H1 (cell line): Measurements from ENCODE around the gene ERICH3. TPM values are rescaled to one million over a fixed set of nuclear protein-coding genes. Genes with fewer than 3 reads are reported as not detected.

Experiments
- EGR1 ChIP-seq: IDR thresholded peaks from 2 replicates; pipeline ENCODE4 v1.6.1; 2011; ENCODE audit warnings: low read depth, low read length, borderline replicate concordance
- JUN ChIP-seq: IDR thresholded peaks from 2 replicates; pipeline ENCODE4 v1.6.1; 2011; ENCODE audit warnings: low read depth, mild to moderate bottlenecking, improper control_type of control experiment, low read length
- KDM5A ChIP-seq: fragments of 200-600 bp; IDR thresholded peaks from 2 replicates; pipeline ENCODE4 v1.7.1; 2012; ENCODE audit warnings: mild to moderate bottlenecking, low read length, inconsistent platforms, mixed read lengths
- NANOG ChIP-seq: IDR thresholded peaks from 2 replicates; pipeline ENCODE4 v1.6.1; 2011; ENCODE audit warnings: low read length, low read depth, mild to moderate bottlenecking, inconsistent platforms; ENCODE audit not compliant: insufficient read depth, poor library complexity, severe bottlenecking
- PHF8 ChIP-seq: fragments of 200-600 bp; sonication (generic); conservative IDR thresholded peaks from 2 replicates; pipeline ENCODE4 v1.7.1; 2012; ENCODE audit warnings: low read depth, mild to moderate bottlenecking, inconsistent platforms, low read length, moderate library complexity
- SIN3A ChIP-seq, 2 experiments: IDR thresholded peaks in 1 of 2; conservative IDR thresholded peaks in 1 of 2; 2 replicates each; pipeline ENCODE4 v1.6.1; 2011 to 2012; ENCODE audit warnings: low read length in 2 of 2, improper control_type of control experiment in 1 of 2, low read depth in 1 of 2, mild to moderate bottlenecking in 1 of 2
- SP2 ChIP-seq: IDR thresholded peaks from 2 replicates; pipeline ENCODE4 v1.6.1; 2012; ENCODE audit warnings: mild to moderate bottlenecking, low read length, inconsistent platforms
- TAF1 ChIP-seq: IDR thresholded peaks from 2 replicates; pipeline ENCODE4 v1.6.1; 2011; ENCODE audit warnings: mild to moderate bottlenecking, low read depth, low read length
- USF2 ChIP-seq: IDR thresholded peaks from 2 replicates; pipeline ENCODE4 v1.6.1; 2011; ENCODE audit warnings: low read length, improper control_type of control experiment
- polyA plus RNA-seq, 7 experiments: library from polyadenylated mRNA; depleted of rRNA in 3 of 7; stranded (reverse) in 5 of 7; unstranded in 2 of 7; fragments of >200 nt in 5 of 7; fragments of 200-250 nt in 2 of 7; gene quantifications; 1 replicate in 5 of 7; 2 replicates in 1 of 7; 4 replicates in 1 of 7; pipeline versions ENCODE4 v1.2.1 to v1.2.3, GENCODE V29; 2011 to 2013; ENCODE audit warnings: missing spikeins in 2 of 7, mixed read lengths in 2 of 7
- total RNA-seq: library from RNA; stranded (reverse); fragmentation: NEBNext Ultra II Directional; extraction: Animal tissue kit (Norgen Biotek cat#: 25700); gene quantifications from 2 replicates; pipeline ENCODE4 v1.2.1, GENCODE V29; 2021
- TF ChIP-seq, protein P1 (sequence below): fragments of 300-600 bp; sonication (generic); IDR thresholded peaks from 2 replicates; pipeline ENCODE4 v1.7.1; 2012; ENCODE audit warnings: low read length, moderate library complexity, mild to moderate bottlenecking, inconsistent platforms; ENCODE audit not compliant: insufficient replicate concordance

The ERICH3 gene
- total and polyA plus RNA-seq, 2 of the 8 experiments (the other 6 are each of a cell fraction or from before 2014, with no cell fraction given) = 0.02 TPM; not detected in 1

GRCh38 chr1:74683656-74684055 is 10.1 kb upstream of the ERICH3 start (continued):
- TF ChIP-seq, protein P1, sequence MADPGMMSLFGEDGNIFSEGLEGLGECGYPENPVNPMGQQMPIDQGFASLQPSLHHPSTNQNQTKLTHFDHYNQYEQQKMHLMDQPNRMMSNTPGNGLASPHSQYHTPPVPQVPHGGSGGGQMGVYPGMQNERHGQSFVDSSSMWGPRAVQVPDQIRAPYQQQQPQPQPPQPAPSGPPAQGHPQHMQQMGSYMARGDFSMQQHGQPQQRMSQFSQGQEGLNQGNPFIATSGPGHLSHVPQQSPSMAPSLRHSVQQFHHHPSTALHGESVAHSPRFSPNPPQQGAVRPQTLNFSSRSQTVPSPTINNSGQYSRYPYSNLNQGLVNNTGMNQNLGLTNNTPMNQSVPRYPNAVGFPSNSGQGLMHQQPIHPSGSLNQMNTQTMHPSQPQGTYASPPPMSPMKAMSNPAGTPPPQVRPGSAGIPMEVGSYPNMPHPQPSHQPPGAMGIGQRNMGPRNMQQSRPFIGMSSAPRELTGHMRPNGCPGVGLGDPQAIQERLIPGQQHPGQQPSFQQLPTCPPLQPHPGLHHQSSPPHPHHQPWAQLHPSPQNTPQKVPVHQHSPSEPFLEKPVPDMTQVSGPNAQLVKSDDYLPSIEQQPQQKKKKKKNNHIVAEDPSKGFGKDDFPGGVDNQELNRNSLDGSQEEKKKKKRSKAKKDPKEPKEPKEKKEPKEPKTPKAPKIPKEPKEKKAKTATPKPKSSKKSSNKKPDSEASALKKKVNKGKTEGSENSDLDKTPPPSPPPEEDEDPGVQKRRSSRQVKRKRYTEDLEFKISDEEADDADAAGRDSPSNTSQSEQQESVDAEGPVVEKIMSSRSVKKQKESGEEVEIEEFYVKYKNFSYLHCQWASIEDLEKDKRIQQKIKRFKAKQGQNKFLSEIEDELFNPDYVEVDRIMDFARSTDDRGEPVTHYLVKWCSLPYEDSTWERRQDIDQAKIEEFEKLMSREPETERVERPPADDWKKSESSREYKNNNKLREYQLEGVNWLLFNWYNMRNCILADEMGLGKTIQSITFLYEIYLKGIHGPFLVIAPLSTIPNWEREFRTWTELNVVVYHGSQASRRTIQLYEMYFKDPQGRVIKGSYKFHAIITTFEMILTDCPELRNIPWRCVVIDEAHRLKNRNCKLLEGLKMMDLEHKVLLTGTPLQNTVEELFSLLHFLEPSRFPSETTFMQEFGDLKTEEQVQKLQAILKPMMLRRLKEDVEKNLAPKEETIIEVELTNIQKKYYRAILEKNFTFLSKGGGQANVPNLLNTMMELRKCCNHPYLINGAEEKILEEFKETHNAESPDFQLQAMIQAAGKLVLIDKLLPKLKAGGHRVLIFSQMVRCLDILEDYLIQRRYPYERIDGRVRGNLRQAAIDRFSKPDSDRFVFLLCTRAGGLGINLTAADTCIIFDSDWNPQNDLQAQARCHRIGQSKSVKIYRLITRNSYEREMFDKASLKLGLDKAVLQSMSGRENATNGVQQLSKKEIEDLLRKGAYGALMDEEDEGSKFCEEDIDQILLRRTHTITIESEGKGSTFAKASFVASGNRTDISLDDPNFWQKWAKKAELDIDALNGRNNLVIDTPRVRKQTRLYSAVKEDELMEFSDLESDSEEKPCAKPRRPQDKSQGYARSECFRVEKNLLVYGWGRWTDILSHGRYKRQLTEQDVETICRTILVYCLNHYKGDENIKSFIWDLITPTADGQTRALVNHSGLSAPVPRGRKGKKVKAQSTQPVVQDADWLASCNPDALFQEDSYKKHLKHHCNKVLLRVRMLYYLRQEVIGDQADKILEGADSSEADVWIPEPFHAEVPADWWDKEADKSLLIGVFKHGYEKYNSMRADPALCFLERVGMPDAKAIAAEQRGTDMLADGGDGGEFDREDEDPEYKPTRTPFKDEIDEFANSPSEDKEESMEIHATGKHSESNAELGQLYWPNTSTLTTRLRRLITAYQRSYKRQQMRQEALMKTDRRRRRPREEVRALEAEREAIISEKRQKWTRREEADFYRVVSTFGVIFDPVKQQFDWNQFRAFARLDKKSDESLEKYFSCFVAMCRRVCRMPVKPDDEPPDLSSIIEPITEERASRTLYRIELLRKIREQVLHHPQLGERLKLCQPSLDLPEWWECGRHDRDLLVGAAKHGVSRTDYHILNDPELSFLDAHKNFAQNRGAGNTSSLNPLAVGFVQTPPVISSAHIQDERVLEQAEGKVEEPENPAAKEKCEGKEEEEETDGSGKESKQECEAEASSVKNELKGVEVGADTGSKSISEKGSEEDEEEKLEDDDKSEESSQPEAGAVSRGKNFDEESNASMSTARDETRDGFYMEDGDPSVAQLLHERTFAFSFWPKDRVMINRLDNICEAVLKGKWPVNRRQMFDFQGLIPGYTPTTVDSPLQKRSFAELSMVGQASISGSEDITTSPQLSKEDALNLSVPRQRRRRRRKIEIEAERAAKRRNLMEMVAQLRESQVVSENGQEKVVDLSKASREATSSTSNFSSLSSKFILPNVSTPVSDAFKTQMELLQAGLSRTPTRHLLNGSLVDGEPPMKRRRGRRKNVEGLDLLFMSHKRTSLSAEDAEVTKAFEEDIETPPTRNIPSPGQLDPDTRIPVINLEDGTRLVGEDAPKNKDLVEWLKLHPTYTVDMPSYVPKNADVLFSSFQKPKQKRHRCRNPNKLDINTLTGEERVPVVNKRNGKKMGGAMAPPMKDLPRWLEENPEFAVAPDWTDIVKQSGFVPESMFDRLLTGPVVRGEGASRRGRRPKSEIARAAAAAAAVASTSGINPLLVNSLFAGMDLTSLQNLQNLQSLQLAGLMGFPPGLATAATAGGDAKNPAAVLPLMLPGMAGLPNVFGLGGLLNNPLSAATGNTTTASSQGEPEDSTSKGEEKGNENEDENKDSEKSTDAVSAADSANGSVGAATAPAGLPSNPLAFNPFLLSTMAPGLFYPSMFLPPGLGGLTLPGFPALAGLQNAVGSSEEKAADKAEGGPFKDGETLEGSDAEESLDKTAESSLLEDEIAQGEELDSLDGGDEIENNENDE = no peak
- TF ChIP-seq EGR1 = no peak
- no peak for TF ChIP-seq USF2
- no peak for TF ChIP-seq JUN
- TF ChIP-seq PHF8 = no peak
- no peak for TF ChIP-seq SP2
- no peak for TF ChIP-seq SIN3A (conservative IDR thresholded peaks at IDR 0.05 in 1 of 2, IDR thresholded peaks at IDR 0.05 in 1 of 2; ENCODE audit: low read depth in 1 of 2, low read length in 2 of 2)
- no peak for TF ChIP-seq NANOG
- no peak for TF ChIP-seq KDM5A
- no peak for TF ChIP-seq TAF1
